CD4-positive, alpha-beta T cell treated with Interferon gamma for 1 hour (primary cell): ENCODE data around the gene PCGF3.
"Not testable (repeated sequence)": the region's sequence is repeated elsewhere in the genome, so short reads cannot be mapped to it uniquely, and the experiment has no call there.

ENCODE experiments used
- DNase-seq: peaks from one replicate; pipeline ENCODE4 v3.0.0-alpha.2; 2020

The PCGF3 gene

GRCh38 chr4:683982-684622, 21.5 kb upstream of the PCGF3 start:
- DNase-seq, result peak; percentile 25

GRCh38 chr4:684623-685327, 20.9 kb upstream of the PCGF3 start:
- DNase-seq, result no peak

DNA sequence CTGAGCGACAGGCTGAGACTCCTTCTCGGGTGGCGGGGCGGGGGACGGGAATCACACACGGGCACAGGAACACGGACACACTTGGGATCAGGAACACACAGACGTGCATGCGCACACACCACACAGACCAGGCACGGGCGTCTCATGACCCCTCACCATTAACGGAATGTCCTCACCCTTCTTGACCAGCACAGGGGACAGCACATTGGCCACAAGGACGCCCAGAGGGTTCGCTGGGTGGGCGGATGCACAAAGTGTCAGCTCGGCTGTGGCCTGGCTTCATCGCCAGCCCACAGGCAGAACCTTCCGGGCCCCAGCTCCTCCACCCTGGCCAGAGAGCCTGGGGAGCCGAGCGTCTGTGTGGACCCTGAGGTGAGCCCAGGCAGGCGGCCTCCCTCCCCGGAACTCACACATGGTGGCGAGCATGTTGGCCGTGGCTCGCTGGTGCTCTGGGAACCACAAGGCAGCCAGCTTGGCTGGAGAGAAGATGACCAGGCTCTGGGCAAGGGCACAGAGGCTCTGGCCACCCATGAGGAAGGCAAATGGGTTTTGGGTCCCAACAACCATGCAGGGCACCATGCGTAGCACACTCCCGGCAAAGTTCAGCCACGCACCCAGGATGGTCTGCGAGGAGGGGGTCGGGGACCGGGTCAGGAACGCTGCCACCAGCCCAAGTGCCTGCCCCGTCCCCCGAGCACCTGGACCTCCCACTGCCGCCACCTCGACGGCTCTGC, 19.8 kb upstream of the PCGF3 start:
- DNase-seq, result no peak

DNA sequence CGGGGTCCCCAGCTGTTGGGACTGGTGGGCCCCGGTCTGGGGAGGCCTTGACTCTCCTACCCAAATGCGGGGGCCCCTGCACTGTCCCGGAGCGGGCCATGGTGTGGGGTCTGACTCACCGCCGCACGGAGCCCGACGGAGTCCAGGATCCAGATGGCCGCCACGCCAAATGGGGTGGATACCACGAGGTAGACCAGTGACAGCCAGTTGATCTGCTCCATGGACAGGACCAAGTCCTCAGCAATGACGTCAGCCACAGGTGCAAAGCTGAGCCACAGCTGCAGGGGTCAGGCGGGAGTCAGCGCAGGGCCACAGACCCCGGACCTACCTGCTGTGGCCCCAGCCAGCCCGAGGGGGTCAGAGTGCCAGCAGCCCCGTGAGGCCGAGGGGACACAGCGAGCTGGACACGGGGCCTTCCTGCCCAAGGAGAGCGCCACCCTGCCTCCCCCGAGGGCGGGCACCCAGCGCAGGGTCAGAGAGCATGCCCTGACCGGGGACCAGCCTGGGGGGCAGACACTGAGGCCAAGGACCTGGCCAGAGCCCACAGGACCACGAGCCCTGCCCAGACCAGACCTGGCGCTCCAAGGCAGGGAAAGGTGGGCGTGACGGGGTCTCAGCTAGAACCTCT, 19.1 kb upstream of the PCGF3 start:
- DNase-seq, result no peak

- DNase-seq, result peak; percentile 76
These were observed 18.3 kb upstream of the PCGF3 start for GRCh38 chr4:687048-687970.

DNA sequence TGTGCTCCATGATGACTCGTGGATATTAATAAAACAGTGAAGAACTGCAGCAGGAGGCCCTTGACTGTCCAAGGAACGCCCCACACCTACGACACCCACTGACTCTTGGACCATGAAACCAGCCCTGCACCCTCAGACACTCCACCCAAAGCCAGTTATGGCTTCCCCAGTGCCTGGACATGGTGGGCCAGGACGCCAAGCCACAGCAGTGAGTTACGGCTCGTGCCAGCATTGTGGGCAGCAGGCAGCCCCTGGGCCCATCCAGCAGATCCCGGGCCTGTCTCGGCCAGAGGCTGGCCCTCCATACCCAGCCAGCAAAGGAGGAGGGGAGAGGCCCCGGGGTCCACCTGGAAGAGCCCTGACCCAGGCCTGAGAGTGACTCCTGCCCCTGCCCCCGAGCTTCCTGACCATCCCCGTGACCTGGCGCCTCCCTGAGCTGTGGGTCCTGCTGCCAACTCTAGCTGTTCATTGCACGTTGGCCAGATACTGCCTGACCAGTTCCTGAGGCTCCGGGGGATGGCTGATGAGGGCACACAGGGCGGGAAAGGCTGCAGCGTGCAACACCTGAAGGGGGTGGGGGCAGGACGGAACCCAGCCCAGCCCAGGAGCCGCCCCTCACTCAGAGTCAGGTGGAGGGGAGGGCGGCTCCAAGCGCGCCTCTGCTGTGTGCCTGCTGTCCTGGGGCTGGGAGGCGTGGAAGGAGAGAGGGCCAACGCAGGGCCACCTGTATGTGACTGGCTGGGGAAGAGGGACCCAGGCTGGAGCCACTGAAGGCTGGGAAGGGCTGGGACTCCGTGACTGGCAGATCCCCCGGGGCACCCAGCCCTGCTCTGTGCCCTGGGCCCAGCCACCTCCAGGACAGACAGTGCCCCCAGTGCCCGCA, 17.4 kb upstream of the PCGF3 start:
- DNase-seq, result no peak

- peak; percentile 22 for DNase-seq
These were observed 16.6 kb upstream of the PCGF3 start, which contains the start of gene SLC49A3 for GRCh38 chr4:688854-689681. TSS of gene SLC49A3 (minus strand) at chr4:689151. CDS start at chr4:689127, 24 bp downstream.

DNA sequence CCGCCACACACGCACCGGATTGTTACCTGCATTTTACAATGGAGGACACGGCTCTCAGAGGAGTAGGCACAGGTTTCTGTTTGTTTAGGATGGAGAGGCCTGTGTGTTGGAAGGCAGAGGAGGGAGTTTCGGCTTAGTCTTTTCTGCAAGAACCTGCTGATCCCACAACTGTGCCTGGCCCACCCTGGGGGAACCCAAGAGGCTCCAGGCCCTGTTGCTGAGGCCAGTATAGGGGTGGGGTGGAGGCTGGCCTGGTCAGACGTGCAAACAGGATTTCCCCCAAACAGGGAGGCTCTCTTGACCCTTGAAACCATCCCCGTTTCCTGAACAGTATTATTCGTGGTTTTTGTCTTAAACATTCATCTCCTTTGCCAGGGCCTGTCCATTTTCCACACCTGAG, 15.9 kb upstream of the PCGF3 start:
- DNase-seq, result no peak

GRCh38 chr4:692771-693554, 12.7 kb upstream of the PCGF3 start:
- no peak for DNase-seq

DNA sequence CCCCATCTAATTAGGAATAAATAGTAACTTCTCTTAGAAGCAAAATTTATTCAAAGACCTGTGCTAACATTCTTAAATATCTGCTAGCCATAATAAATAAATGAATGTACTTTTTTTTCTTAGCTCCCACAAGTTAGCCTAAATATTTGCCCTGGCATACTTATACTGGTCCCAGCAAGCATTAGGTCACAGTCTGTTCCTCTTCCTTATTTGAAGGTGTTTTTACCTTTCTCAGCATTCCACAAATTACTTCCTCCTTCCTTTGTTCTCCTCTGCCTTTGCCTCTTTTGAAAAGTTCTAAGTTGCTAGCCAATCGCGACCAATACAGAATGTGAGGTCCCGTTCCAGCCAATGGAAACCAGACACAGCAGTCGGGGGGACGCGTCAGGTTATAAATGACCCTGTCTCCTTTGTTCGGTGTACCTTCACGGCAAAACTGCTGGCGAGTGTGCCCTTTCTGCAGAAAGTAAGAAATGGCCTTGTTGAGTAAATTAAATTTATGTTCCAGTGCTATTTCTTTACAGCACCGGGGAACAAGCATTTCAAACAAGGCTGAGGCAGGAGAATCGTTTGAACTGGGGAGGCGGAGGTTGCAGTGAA, 11.2 kb upstream of the PCGF3 start:
- DNase-seq, result not testable (repeated sequence)

GRCh38 chr4:699816-700580, 5.6 kb upstream of the PCGF3 start:
- no peak for DNase-seq

GRCh38 chr4:700587-701264, 4.9 kb upstream of the PCGF3 start:
- no peak for DNase-seq

DNA sequence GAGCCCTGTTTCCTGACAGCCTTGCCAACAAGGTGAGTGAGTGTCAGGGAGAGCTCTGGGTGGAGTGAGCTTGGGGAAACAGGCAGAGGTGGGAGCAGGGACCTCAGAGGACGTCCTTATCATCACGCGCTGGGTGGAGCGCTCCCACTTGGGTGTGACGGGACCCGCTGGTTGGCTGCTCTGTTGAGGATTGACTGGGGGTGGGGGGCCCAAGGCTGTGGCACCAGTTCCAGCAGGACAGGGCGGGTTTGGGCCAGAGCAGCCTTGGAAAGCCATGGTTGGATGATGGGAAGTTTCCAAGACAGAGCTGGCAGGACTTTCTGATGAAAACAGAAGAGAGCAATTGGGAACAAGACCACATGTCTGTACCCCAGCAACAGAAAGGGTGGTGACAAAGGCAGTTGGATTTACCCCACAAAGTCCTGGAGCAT, 3.0 kb upstream of the PCGF3 start:
- no peak for DNase-seq

DNA sequence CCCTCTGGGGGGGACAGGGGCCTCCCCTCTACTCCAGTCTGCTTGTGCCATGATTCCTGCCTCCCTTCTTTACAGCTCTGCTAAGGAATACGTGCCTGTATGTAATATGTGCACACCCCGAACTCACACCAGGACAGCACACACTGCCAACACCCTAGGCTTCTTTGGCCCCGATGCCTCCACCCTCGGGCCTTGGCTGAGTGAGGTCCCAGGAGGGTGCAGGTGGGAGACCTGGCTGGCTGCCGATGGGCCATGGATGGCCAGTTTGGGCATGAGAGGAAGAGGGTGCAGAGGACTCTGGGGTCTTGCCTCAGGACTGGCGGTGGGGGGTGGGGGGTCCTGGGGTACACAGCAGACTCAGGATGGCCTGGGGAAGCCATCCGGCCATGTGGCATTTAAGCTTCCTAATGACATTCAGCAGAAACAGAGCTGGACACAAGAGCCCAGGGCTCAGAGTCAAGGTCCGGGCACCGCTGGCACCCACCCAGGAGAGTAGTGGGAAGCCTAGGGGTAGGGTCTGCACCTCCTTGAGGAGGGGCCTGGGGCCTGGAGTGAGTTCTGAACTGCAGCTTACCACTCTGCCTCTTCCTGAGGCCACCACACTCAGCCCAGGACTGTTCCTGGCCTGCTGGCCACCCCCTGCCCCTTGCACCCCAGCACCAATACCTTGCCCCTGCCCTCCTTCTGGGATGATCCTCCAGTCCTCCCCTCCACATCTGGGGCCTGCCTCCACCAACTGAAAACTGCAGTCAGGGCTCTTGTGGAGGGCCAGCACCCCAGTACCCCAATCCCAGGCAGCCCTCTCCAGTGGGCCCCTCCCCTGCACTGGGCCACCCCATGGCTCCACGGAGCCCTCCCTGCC, 2.1 kb upstream of the PCGF3 start:
- DNase-seq, result no peak

DNA sequence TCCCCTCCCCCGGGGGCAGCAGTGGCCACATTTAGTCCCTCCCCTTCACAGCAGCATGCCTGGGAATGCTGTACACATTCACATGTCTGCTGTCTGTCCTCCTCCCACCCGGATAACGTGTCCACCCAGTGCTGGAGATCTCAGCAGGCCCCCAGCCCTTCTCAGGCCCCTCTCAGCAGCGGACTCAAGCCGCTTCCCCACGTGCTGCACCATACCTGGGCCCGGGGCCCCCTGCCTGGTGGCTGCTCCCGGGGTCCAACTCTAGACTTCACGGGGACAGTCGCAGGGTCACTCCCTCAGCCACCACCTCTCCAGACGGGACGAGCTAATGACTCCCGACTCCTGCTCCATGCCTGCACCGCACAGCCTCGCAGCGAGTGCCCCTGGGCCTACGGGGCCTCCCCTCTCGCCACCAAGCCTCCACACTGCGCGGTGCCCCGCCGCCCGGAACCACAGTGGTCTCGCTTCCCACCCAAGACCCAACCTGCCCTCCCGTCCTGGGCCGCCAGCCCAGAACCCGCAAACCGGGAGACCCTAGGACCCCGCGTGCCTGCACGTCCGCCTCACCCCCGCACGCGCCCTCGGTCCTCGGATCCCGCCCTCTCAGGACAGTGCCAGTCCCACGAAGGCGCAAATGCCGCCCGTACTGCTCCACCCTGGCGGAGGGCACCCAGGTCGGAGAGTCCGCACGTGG, 1.3 kb upstream of the PCGF3 start:
- no peak for DNase-seq

DNA sequence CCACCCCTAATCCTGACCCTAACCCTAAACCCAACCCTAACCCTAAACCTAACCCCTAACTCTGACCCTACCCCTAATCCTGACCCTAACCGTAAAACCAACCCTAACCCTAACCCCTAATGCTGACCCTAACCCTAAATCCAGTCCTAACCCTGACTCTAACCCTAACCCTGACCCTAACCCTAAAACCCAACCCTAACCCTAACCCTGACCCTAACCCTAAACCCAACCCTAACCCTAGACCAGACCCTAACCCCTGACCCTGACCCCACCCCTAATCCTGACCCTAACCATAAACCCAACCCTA, 708 bp upstream of the PCGF3 start:
- no peak for DNase-seq
